HepG2 (cell line): ENCODE results near the gene THSD1. TPM values are rescaled to one million over a fixed set of nuclear protein-coding genes. Genes with fewer than 3 reads are reported as not detected.

ENCODE experiments used
- FLYWCH1 ChIP-seq: sonication (generic); formaldehyde crosslinking; IDR thresholded peaks from 2 replicates; pipeline ENCODE4 v1.8.1; 2023; ENCODE audit warnings: mild to moderate bottlenecking, missing genetic modification reagents
- HOXA5 ChIP-seq: sonication (generic); formaldehyde crosslinking; IDR thresholded peaks from 2 replicates; pipeline ENCODE4 v1.4.0; 2020; ENCODE audit warnings: missing genetic modification reagents
- NKX3-1 ChIP-seq: sonication (generic); formaldehyde crosslinking; IDR thresholded peaks from 2 replicates; pipeline ENCODE4 v1.5.0; 2020; ENCODE audit warnings: missing genetic modification reagents
- TBP ChIP-seq: sonication (generic); formaldehyde crosslinking; IDR thresholded peaks from 2 replicates; pipeline ENCODE4 v1.5.0; 2020; ENCODE audit warnings: missing genetic modification reagents
- U2AF1 ChIP-seq: fragments of 200-400 bp; formaldehyde crosslinking; optimal IDR thresholded peaks from 2 replicates; pipeline ENCODE3; 2017; ENCODE audit warnings: mild to moderate bottlenecking, low read depth, low read length
- ZBTB20 ChIP-seq: sonication (generic); formaldehyde crosslinking; IDR thresholded peaks from 2 replicates; pipeline ENCODE4 v1.8.1; 2023; ENCODE audit warnings: missing genetic modification reagents, low read depth, mild to moderate bottlenecking, borderline replicate concordance
- ZFY ChIP-seq: sonication (generic); formaldehyde crosslinking; IDR thresholded peaks from 2 replicates; pipeline ENCODE4 v1.4.0; 2020; ENCODE audit warnings: missing genetic modification reagents
- ZNF136 ChIP-seq: sonication (generic); formaldehyde crosslinking; IDR thresholded peaks from 2 replicates; pipeline ENCODE4 v1.8.1; 2022; ENCODE audit warnings: low read depth, mild to moderate bottlenecking, moderate library complexity, missing genetic modification reagents
- ZNF292 ChIP-seq: sonication (generic); formaldehyde crosslinking; IDR thresholded peaks from 2 replicates; pipeline ENCODE4 v1.8.1; 2022; ENCODE audit warnings: mild to moderate bottlenecking, low read depth, missing genetic modification reagents, borderline replicate concordance
- ZNF468 ChIP-seq: sonication (generic); formaldehyde crosslinking; IDR thresholded peaks from 2 replicates; pipeline ENCODE4 v1.8.0; 2022; ENCODE audit warnings: mild to moderate bottlenecking, moderate library complexity, missing genetic modification reagents
- ZNF567 ChIP-seq: sonication (generic); formaldehyde crosslinking; IDR thresholded peaks from 2 replicates; pipeline ENCODE4 v1.8.1; 2023; ENCODE audit warnings: mild to moderate bottlenecking, missing genetic modification reagents, borderline replicate concordance
- ZNF605 ChIP-seq: sonication (generic); formaldehyde crosslinking; IDR thresholded peaks from 2 replicates; pipeline ENCODE4 v1.8.0; 2022; ENCODE audit warnings: mild to moderate bottlenecking, missing genetic modification reagents
- ZNF770 ChIP-seq: sonication (generic); formaldehyde crosslinking; IDR thresholded peaks from 2 replicates; pipeline ENCODE4 v1.5.0; 2020; ENCODE audit warnings: mild to moderate bottlenecking, missing genetic modification reagents
- polyA plus RNA-seq, 8 experiments: library from polyadenylated mRNA; depleted of rRNA in 3 of 8; stranded (reverse) in 7 of 8; unstranded in 1 of 8; fragments of >200 nt; fragmentation: Illumina TruSeq in 4 of 8; extraction: Trizol in 4 of 8; gene quantifications; 2 replicates each; pipeline versions ENCODE4 v1.2.1 to v1.2.3, GENCODE V29; 2011 to 2016; ENCODE audit warnings: low read depth in 4 of 8, missing spikeins in 1 of 8, mixed read lengths in 1 of 8; ENCODE audit not compliant: insufficient read depth in 1 of 8
- total RNA-seq, 5 experiments: library from RNA; depleted of rRNA; stranded (reverse); fragments of >200 nt; fragmentation: Illumina TruSeq; extraction: Trizol; gene quantifications; 2 replicates each; pipeline ENCODE4 v1.2.3, GENCODE V29; 2016; ENCODE audit warnings: low read depth in 1 of 5
- TF ChIP-seq, protein P1 (sequence below): conservative IDR thresholded peaks from 2 replicates; pipeline ENCODE4 v1.6.1; 2018; ENCODE audit warnings: missing genetic modification reagents
- TF ChIP-seq, protein P2 (sequence below): sonication (generic); formaldehyde crosslinking; IDR thresholded peaks from 2 replicates; pipeline ENCODE4 v1.9.0; 2022; ENCODE audit warnings: low read depth, missing genetic modification reagents
- TF ChIP-seq, protein P3 (sequence below): sonication (generic); formaldehyde crosslinking; IDR thresholded peaks from 2 replicates; pipeline ENCODE4 v1.4.0; 2020; ENCODE audit warnings: missing genetic modification reagents

THSD1 gene
- total and polyA plus RNA-seq, 2 of the 13 experiments (the other 11 are each of a cell fraction or from before 2014, with no cell fraction given) = 0.11 to 0.15 TPM

DNA sequence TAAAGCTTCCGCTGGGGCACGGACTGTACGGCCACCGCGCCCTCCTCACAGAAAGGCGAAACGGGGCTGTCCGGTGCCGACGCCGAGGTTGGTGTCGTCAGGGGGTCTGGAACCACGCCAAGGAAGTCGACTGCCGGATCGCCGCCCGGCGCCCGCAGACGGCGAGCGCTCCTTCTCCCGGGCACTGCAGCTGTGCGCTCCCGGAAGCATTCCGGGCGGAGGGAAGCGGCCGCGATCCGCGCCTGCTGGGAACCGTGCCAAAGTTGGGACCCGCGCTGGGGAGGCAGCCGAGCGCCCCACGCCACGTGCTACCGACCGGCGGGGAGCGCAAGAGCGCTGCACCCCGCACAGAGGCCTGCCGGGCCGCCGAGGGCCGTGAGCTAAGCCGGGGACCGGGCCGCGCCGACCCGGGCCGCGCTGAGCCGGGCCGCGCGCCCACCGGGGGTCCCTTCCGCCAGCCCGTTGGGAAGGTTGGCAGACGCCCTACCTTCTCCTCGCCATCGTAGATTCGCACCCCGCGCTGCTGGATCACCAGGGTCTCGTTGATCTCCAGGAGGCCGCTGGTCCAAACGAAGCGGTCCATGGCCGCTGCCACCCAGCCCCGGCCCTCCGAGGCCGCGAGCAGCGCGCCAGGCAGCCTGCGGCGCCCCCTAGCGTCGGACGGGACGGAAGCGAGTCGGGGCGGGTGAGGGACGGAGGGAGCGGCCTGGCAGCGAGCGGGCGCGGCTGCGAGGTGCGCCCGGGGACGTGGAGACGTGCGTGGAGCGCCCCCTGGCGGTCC, 44.2 kb upstream of the THSD1 start, which contains the start of gene VPS36 (continued):
- TF ChIP-seq ZFY (CRISPR knock-in tag) = peak; percentile 99
- no peak for TF ChIP-seq U2AF1
- TF ChIP-seq ZNF136 (CRISPR knock-in tag) = peak; percentile 15; the same call in 1 of the 2 replicates
- TF ChIP-seq ZNF770 (CRISPR knock-in tag) = peak; percentile 72
- TF ChIP-seq ZNF567 (CRISPR knock-in tag) = 0 out of 2 replicates have a peak, but pooled peaks have one; percentile 55
- TF ChIP-seq, protein P1, sequence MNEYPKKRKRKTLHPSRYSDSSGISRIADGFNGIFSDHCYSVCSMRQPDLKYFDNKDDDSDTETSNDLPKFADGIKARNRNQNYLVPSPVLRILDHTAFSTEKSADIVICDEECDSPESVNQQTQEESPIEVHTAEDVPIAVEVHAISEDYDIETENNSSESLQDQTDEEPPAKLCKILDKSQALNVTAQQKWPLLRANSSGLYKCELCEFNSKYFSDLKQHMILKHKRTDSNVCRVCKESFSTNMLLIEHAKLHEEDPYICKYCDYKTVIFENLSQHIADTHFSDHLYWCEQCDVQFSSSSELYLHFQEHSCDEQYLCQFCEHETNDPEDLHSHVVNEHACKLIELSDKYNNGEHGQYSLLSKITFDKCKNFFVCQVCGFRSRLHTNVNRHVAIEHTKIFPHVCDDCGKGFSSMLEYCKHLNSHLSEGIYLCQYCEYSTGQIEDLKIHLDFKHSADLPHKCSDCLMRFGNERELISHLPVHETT (CRISPR knock-in tag) = peak; percentile 46; the same call in 1 of the 2 replicates
- TF ChIP-seq FLYWCH1 (CRISPR knock-in tag) = peak; percentile 90; the same call in 1 of the 2 replicates
- no peak for TF ChIP-seq TBP (CRISPR knock-in tag)
- peak; percentile 6; the same call in 1 of the 2 replicates for TF ChIP-seq ZBTB20 (CRISPR knock-in tag)
- peak; percentile 60; the same call in 1 of the 2 replicates for TF ChIP-seq HOXA5 (CRISPR knock-in tag)
- peak; percentile 83 for TF ChIP-seq NKX3-1 (CRISPR knock-in tag)
- peak; percentile 48; the same call in 1 of the 2 replicates for TF ChIP-seq ZNF292
- TF ChIP-seq ZNF468 (CRISPR knock-in tag) = peak; percentile 64; the same call in 1 of the 2 replicates
- TF ChIP-seq, protein P2, sequence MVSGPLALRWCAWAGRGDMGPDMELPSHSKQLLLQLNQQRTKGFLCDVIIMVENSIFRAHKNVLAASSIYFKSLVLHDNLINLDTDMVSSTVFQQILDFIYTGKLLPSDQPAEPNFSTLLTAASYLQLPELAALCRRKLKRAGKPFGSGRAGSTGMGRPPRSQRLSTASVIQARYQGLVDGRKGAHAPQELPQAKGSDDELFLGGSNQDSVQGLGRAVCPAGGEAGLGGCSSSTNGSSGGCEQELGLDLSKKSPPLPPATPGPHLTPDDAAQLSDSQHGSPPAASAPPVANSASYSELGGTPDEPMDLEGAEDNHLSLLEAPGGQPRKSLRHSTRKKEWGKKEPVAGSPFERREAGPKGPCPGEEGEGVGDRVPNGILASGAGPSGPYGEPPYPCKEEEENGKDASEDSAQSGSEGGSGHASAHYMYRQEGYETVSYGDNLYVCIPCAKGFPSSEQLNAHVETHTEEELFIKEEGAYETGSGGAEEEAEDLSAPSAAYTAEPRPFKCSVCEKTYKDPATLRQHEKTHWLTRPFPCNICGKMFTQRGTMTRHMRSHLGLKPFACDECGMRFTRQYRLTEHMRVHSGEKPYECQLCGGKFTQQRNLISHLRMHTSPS (CRISPR knock-in tag) = peak; percentile 79
- no peak for TF ChIP-seq ZNF605 (CRISPR knock-in tag)
- TF ChIP-seq, protein P3, sequence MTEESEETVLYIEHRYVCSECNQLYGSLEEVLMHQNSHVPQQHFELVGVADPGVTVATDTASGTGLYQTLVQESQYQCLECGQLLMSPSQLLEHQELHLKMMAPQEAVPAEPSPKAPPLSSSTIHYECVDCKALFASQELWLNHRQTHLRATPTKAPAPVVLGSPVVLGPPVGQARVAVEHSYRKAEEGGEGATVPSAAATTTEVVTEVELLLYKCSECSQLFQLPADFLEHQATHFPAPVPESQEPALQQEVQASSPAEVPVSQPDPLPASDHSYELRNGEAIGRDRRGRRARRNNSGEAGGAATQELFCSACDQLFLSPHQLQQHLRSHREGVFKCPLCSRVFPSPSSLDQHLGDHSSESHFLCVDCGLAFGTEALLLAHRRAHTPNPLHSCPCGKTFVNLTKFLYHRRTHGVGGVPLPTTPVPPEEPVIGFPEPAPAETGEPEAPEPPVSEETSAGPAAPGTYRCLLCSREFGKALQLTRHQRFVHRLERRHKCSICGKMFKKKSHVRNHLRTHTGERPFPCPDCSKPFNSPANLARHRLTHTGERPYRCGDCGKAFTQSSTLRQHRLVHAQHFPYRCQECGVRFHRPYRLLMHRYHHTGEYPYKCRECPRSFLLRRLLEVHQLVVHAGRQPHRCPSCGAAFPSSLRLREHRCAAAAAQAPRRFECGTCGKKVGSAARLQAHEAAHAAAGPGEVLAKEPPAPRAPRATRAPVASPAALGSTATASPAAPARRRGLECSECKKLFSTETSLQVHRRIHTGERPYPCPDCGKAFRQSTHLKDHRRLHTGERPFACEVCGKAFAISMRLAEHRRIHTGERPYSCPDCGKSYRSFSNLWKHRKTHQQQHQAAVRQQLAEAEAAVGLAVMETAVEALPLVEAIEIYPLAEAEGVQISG = peak; percentile 92
